HG03432 (cell line): ENCODE results near the gene ILRUN.
"Not testable (repeated sequence)": the region's sequence is repeated elsewhere in the genome, so short reads cannot be mapped to it uniquely, and the experiment has no call there.

ENCODE experiments used
- ATAC-seq: cut with Tn5 transposase; IDR thresholded peaks from one replicate; pipeline ENCODE4 v1.9.1; 2021; ENCODE audit warnings: mild to moderate bottlenecking, moderate library complexity; ENCODE audit not compliant: unreplicated experiment

The ILRUN gene

GRCh38 chr6:34667481-34668238 lies 28.9 kb downstream of the ILRUN start:
- ATAC-seq, result no peak

GRCh38 chr6:34665019-34665418 lies 31.5 kb downstream of the ILRUN start:
- no peak for ATAC-seq

GRCh38 chr6:34664256-34664971 lies 32.2 kb downstream of the ILRUN start:
- no peak for ATAC-seq

- no peak for ATAC-seq
Observed at GRCh38 chr6:34663831-34664255, 32.7 kb downstream of the ILRUN start.

GRCh38 chr6:34663371-34663770 lies 33.2 kb downstream of the ILRUN start:
- no peak for ATAC-seq

- ATAC-seq, result no peak
Observed at GRCh38 chr6:34661357-34661756, 35.2 kb downstream of the ILRUN start.

GRCh38 chr6:34658605-34659265 lies 37.8 kb downstream of the ILRUN start:
- no peak for ATAC-seq

- ATAC-seq, result not testable (repeated sequence)
Observed at GRCh38 chr6:34657979-34658480, 38.5 kb downstream of the ILRUN start.

GRCh38 chr6:34657307-34657978 lies 39.1 kb downstream of the ILRUN start:
- ATAC-seq, result no peak

GRCh38 chr6:34657037-34657306 lies 39.6 kb downstream of the ILRUN start:
- ATAC-seq, result no peak

- peak; percentile 90 for ATAC-seq
Observed at GRCh38 chr6:34656378-34657036, 40.1 kb downstream of the ILRUN start.

- not testable (repeated sequence) for ATAC-seq
Observed at GRCh38 chr6:34655876-34656377, 40.6 kb downstream of the ILRUN start.

- ATAC-seq, result no peak
Observed at GRCh38 chr6:34654061-34654710, 42.4 kb downstream of the ILRUN start.

- ATAC-seq, result no peak
Observed at GRCh38 chr6:34652263-34652662, 44.3 kb downstream of the ILRUN start.

- no peak for ATAC-seq
Observed at GRCh38 chr6:34650823-34651222, 45.7 kb downstream of the ILRUN start.

GRCh38 chr6:34650232-34650631 lies 46.3 kb downstream of the ILRUN start:
- not testable (repeated sequence) for ATAC-seq

- ATAC-seq, result no peak
Observed at GRCh38 chr6:34648806-34649205, 47.8 kb downstream of the ILRUN start.
